Caki2 (cell line): ENCODE data around the gene OSBPL10. TPM values are rescaled to one million over a fixed set of nuclear protein-coding genes. Genes with fewer than 3 reads are reported as not detected.

Source experiments
- DNase-seq: peaks from one replicate; pipeline ENCODE4 v3.0.0-alpha.2; 2015; ENCODE audit warnings: low read depth
- in situ Hi-C: cut with HindIII; loops from 2 replicates; pipeline ENCODE4 v1.10.0; 2016; ENCODE audit warnings: low sequenced_read_pairs, low pct_unique_long_range_greater_than_20kb, mixed read lengths
- total RNA-seq: library from RNA; depleted of rRNA; stranded (reverse); fragments of >200 nt; shearing (Covaris generic); gene quantifications from 2 replicates; pipeline ENCODE4 v1.2.3, GENCODE V29; 2014; ENCODE audit warnings: low replicate concordance

The OSBPL10 gene
- total RNA-seq, 1 experiment from 2014 or later = 74.7 TPM

DNA sequence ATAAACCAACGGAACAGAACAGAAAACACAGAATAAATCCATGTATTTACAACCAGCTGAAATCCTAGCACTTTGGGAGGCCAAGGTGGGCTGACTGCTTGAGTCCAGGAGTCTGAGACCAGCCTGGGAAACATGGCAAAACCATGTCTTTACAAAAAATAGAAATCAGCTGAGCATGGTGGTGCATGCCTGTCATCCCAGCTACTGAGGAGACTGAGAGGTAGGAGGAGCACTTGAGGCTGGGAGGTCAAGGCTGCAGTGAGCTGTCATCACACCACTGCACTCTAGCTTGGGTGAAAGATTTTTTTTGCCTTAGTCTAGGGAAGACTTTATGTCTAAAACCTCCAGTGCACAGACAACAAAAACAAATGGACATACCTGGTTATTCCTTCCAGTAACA lies 327.6 kb downstream of the OSBPL10 start:
- no peak for DNase-seq

DNA sequence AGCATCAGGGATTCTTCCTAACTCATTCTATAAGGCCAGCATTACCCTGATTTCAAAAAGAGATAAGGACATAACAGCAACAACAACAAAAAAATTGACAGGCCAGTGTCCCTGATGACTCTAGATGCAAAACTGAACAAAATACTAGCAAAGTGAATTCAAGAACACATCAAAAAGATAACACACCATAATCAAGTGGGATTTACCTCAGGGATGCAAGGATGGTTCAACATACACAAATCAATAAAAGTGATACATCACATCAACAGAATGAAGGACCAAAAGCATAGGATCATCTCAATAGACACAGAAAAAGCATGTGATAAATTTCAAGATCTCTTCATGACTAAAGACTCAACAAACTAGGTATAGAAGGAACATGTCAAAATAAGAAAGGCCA lies 328.8 kb downstream of the OSBPL10 start:
- in situ Hi-C loops = no loop called here
- DNase-seq = no peak

More for the DNA sequence above, 327.6 kb downstream of the OSBPL10 start:
- in situ Hi-C loops = no loop called here

DNA sequence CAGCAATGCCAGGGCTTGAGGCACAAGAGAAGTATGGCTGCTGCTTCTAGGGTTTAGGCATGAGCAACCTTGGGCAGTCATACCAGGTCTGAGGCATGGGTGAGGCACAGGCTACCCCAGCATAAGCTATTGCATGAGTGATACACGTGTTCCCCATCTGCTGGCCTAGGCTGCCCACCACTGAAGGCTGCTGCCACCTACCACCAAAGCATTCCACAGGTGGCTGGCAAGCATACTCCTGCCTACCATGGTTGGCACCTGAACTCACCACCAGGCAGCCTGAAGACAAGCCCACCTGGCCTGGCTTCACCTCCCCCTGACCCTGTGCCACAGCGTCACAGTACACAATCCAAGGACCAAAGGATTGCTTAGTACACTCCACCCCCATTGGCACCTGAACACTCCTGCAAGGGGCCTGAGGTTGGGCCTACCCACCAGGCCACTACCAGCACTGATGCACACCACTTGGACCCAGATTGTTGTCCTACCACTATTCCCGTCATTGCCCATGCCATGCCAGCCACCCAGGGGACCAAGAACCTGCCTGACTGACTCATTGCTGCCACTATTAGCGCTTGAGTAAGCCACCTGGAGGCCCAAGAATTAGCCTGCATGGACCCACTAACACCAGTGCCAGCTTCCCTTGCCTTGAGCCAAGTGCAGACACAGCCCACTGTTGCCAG lies 332.6 kb downstream of the OSBPL10 start:
- DNase-seq = no peak
- in situ Hi-C loops = no loop called here

- no peak for DNase-seq
- in situ Hi-C loops = no loop called here
Measured at GRCh38 chr3:31645256-31645655, 335.8 kb downstream of the OSBPL10 start.

GRCh38 chr3:31639828-31640227 lies 341.2 kb downstream of the OSBPL10 start:
- DNase-seq = no peak
- in situ Hi-C loops = no loop called here

DNA sequence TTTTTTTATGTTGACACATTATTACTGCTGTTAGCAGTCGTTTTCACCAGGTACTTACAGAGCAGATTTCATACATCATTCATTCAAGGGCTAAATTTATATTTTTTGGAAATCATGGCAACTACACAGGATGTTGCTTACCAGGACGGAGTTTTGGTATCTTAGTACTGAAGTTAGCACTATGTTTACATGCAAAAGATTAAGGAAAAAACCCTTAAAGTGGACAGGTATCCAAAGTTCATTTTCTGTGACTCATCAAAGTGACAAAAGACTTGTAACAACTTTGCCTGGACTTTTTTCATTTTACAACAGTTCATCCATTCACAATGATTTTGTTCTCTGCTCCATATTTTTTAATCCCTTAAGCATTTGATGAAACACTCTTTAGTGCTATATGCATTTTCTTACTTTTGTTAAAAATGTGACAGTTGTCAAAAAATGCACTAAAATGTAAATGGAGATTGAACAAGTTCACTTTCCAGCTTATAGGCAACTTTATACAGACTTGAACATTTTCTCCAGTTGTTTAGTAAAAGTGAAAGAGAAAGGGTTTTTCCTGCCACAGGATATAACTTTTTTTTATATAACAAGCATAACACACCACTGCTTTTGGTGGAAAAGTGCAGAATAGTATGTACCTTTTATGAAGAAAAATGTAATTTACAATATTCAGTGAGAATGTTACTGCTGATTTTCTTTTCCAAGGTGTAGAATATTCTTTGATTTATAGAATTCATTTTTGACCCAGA lies 344.2 kb downstream of the OSBPL10 start:
- in situ Hi-C loops = no loop called here

GRCh38 chr3:31636049-31636448 lies 345.0 kb downstream of the OSBPL10 start:
- DNase-seq = no peak
- in situ Hi-C loops = no loop called here

More for the DNA sequence above, 344.2 kb downstream of the OSBPL10 start:
- no peak for DNase-seq

GRCh38 chr3:31635545-31635944 lies 345.5 kb downstream of the OSBPL10 start:
- DNase-seq = no peak
- in situ Hi-C loops = no loop called here

GRCh38 chr3:31634476-31634875 lies 346.6 kb downstream of the OSBPL10 start:
- in situ Hi-C loops = no loop called here
- no peak for DNase-seq

- in situ Hi-C loops = no loop called here
- DNase-seq = no peak
Measured at GRCh38 chr3:31629054-31629453, 352.0 kb downstream of the OSBPL10 start.

GRCh38 chr3:31625358-31625757 lies 355.7 kb downstream of the OSBPL10 start:
- in situ Hi-C loops = no loop called here
- DNase-seq = no peak

- in situ Hi-C loops = no loop called here
Measured at GRCh38 chr3:31624083-31624709, 356.9 kb downstream of the OSBPL10 start.

GRCh38 chr3:31622636-31623288 lies 358.3 kb downstream of the OSBPL10 start:
- in situ Hi-C loops = no loop called here
- DNase-seq = no peak

More at GRCh38 chr3:31624083-31624709, 356.9 kb downstream of the OSBPL10 start:
- DNase-seq = no peak

DNA sequence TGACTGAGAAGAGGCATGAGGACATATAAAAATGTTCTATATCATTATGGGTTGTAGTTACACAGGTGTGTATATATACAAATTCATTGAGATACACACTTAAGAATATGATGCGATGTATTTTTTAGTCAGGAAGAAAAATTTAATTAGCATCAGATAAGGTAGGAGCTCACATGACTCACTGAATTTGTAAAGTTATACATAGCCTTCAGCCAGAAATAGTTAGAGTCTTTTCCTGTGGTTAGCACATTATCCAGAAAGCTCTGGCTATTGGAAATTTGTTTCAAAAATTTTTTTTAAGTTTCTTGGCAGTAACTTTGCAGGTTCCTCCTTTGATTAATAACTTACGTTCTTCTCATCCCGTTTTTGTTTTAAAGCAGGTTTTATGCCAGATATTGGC lies 359.7 kb downstream of the OSBPL10 start:
- DNase-seq = no peak
- in situ Hi-C loops = no loop called here

DNA sequence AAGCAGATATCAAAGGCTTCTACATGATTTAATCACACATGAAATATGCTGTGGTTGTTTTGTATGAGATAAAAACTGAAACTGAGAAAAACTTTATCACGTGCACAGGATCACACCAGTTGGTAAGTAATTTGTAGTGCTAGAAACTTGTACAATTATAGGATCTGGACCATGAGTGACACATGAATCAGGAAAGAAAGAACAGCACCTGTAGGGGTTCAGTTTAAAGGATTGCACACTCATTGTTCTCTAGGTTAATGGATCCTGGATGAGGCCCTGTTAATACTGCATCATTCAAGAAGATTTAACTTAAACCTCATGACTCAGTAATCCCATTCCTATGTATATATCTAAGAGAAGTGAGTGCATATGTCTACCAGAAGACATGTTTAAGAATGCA lies 360.4 kb downstream of the OSBPL10 start:
- DNase-seq = no peak
- in situ Hi-C loops = no loop called here

GRCh38 chr3:31616711-31617110 lies 364.4 kb downstream of the OSBPL10 start:
- in situ Hi-C loops = no loop called here
- DNase-seq = no peak

DNA sequence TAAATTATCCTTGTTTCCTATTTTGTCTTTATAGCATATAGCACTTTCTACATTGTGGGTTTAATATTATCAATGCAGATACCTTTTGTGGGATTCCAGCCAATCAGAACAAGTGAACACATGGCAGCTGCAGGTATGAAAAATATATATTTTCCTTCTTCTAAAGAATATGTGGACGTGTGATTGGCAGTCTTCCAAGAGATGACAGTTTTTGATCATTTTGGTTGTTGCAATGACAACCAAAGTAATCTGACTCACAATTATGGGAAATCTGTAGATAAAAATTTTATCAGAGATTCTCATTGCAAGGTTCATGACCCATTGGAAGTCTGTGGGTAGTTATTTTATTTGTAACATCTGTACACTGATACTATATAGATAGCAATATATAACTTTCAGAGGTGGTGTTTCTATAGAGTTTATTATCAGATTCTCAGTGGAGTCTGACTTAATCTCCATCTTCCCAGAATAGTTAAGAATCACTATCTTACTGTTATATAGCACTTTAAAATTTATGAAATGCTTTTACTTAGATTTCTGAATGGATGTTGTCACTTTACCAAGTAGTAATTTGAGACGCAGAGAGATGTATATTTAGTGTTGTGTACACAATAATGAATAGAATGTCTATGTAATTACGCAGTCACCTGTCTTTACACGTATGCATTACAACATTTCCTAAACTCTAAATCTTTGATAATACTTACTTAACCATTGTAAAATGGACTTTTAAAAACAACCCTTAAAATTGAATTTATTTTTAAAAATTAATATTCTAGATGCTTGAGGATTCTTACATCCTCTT lies 365.8 kb downstream of the OSBPL10 start:
- in situ Hi-C loops = no loop called here
- DNase-seq = no peak
